ENCODE data around the gene ADGRA3. TPM values are rescaled to one million over a fixed set of nuclear protein-coding genes. Genes with fewer than 3 reads are reported as not detected.

Gene ADGRA3
- total RNA-seq, 1 donor from 2014 or later = 18.5 TPM

DNA sequence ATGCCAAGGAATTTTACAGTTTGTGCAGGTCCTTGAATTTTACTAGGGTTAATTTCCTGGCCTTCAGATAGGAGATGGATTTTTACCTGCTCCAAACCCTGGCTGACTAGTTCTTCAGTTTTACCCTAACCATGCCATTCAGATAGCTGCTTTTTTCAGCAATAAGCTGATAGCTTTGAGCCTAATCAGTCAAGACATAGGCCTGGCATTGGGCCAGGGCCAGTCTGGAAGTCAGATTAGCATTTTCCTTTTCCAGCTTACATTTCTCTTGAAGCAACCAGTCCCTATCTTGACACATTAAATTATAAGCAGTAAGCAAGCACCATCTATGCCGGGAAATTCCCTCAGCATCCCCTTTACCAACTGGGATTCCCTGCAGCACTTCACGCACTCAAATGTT, 177.1 kb downstream of the ADGRA3 start:
- DNase-seq (no peak), ATAC-seq (no peak)
- no peak for TF ChIP-seq CTCF (IDR thresholded peaks at IDR 0.05)
- no peaks in the 10 kb centered on the region for H3K27me3 ChIP-seq
- no peaks in the 10 kb centered on the region for H3K9me3 ChIP-seq
- no peak overlapping the region for H3K4me3 ChIP-seq
- H3K27ac ChIP-seq = no peak overlapping the region
- no peaks in the 10 kb centered on the region for H3K36me3 ChIP-seq
- intact Hi-C loops (cut with DNase I) = no loop called here
- H3K4me1 ChIP-seq = no peaks in the 10 kb centered on the region

Other genes starting within 250 kb of the ADGRA3 start
- 0.26 TPM for gene GBA3, start 176.9 kb upstream of the ADGRA3 start, total RNA-seq